GM21515 (cell line): ENCODE results near the gene DOCK1.

Source experiments
- ATAC-seq: cut with Tn5 transposase; IDR thresholded peaks from one replicate; pipeline ENCODE4 v1.9.1; 2021; ENCODE audit not compliant: unreplicated experiment

Gene DOCK1

DNA sequence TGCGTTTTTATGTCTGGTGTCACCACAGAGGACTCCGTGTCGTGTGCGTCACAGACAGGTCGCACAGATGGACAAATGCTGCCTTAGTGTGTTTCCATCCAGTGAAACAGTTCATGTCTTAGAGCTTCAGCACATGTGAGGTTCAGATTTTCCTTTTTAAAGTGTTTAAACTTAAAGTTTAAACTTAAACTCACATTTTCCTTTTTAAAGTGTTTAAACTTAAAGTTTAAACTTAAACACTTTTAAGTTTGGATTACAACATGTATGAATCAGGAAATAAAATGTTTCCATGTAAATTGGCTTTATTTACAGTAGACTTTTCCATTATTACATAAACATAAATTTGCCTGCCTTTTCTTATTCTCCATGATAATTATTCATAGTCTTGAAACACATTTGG, 223.9 kb downstream of the DOCK1 start:
- ATAC-seq = no peak

DNA sequence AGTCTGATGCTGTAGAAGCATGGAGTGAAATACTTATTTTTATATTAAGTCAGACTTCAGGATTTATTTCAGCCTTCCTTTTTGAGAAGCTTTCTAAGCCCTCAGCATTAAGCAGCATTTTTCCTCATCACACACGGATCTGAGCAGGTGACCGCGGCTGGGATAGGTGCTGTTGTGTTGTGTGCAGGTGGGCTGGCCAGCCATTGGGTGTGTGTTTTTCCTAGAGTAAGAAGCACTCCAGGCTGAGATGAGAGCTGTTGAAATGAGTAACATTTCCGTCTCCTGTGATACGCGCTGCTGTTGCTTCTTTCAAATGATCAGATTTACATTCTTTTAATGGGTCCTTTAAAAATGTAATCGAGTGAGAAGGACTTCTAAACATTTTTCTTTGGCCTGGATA, 227.2 kb downstream of the DOCK1 start:
- ATAC-seq = no peak

DNA sequence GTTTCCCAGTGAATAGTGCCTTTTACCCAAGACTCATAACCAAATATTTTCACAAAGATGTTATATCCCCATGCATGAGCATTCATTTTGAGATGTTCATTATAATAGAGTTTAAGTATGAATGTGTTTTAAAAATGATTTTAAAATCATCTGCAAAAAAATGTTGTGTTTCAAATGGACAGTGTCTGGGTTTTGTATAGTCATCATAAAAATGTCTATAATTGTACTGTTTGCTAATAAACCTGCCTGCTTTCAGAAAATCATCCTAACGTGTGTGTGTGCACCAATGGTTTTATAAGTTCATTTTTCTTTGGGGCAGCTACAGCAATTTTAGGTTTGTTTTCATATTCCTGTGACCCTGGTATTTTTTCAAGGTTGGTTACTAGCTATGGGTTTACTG, 228.0 kb downstream of the DOCK1 start:
- no peak for ATAC-seq

DNA sequence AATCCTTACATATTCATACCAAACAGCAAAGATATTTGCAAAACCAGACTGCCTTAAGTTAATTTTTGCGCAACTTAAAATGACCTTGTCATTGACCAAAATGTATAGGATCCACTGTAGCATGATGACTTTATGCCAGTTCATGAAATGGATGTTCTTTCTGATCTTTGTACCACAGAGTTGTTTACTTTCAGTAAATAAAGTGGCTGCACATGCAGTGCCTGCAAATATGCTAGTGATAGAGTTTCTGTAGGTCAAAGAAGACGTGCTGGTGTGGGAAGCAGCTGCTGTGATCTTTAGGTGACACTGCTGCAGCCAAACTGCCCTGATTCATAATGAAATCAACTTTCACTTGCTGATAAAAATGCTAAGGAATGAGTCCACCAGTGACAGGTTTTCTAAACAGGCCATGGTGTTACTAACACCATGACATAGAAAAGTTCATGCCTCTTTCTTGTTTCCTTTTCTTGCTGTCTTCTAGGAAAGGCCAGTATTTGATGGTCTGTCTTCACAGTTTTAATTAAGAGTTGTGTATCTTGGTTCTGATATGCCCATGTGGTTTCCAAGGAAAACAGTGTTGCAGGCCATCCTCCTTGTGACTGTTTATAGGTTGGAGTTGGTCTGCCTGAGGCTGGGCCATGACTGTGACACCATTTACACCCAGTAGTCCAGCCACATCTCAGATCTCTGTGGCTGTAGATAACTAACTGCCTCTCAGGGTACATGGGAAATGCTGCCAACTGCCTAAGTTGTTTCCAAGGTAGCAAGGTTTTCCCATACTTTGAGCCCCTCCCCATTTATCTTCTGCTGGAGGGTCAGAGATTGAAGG, 228.7 kb downstream of the DOCK1 start:
- ATAC-seq = no peak

DNA sequence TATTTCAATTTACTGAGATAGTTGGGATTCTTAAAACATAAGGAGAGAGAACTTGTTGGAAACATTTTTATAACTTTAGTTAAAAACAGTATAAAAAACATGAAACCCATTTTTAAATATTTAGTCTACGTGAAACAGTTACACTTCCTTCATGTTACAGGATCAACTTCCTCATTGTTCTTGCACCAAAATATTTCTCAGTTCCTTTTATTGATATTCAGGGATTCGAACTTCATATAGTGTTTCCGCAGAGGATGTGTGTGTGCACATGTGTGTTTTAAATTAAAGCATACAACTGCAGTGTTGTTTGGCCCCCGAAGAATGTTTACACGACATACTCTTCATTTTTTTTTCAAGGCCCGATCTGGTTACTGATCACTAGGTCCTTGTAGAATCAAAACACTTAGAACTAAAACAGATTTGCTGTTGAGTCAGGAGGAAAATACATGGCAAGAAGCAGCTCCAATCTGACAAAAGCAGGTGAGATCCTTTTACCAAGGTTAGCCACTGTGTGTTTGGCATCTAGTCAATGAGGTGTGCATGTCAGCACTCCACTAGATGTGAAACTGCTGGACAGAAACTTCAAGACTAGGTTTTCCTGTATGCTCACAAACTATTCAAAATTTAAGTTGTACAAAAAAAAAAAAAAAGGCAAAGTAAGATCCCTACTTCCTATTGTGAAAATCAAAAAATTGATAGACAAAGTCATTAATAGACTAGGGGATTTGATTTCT, 230.8 kb downstream of the DOCK1 start:
- ATAC-seq = no peak

DNA sequence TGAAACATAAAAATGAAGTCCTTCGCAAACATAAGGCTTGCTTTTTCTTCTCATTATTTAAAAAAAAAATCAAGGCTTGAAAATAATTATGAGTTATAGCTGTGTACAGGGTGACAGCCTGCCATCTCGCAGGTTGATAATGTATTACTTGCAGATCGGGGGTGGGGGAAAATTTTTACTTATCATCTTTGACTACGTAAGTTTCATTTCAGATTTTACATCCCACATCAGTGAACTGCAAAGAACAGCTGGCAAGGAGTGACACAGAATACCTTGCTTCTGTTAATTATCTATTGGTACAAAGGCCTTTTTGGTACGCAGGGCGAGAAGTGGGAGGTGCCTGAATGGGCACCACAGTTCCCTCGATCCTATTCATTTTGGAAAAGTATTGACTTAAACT, 232.2 kb downstream of the DOCK1 start:
- ATAC-seq = no peak

DNA sequence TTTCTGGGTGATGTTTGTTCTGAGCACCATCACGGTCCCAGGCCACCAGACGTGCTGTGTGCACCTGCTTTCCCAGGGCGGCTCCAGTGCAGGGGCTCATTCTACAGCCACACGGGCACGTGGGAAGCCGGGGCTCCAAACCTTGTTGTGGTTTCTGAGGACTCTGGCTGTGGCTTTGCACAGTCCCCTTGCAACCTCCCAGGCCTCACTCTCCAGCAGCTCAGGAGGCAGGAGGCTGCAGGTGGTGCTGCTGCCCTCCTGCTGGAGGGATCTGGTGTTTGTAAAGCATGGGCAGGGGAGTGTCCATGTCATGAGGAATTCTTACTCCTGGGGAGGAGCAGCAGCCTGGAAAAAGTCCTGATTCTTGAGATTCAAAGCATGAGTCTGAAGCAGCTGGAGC, 236.9 kb downstream of the DOCK1 start:
- ATAC-seq = no peak

DNA sequence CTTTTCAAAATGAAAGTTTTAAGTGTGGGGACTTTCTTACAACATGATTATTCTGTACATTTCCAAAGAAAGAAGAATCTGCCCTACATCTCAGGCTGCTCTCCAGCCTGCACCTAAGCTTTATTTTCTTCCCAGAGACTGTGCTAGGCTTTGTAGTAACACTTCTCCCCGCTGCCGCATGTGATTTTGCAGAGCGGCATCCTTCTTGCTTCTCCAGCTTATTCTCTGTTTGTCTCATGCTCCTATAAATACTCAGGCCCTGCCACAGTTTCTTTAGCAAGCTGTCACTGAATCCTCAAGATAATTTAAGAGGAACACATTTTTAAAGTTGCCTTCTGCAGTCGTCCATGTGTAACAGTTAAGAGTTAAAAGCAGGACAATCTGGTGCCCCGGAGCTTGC, 237.6 kb downstream of the DOCK1 start:
- no peak for ATAC-seq

DNA sequence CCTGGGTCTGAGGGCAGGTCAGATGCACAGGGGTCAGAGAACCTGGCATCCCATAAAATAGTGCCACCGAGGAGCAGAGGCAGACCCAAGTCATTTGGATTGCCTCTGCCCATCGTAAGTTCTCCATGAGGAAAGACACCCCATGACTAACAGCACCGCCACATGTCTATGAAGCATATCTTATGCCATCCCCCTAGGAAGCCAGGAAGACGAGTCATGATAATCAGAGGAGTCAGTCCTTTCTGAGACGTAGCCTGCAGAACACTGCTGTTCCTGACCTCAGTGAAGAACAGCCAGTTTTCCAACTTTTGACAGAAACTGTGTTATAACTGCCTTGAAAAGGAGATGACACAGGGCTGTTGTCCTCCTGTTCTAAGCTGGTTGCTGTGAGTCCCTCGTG, 239.9 kb downstream of the DOCK1 start:
- no peak for ATAC-seq

DNA sequence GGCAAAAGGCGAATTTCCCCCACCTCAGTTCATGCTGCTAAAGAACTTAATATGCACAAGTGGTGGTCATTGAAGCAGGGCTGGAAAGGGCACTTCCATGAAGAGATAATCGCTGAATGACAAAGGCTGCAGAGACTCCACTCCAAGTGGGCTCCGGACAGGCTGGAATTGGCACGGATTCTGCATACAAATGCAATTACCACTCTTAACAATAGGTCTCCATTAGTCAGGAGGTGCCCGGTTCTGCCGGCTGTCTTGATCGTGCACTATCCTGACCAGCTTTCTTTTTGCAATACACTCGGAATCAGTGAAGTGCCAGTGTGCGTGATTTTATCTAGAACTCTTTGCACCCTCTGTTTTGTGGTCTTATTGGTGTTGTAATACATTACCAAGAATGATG, 241.4 kb downstream of the DOCK1 start:
- no peak for ATAC-seq

DNA sequence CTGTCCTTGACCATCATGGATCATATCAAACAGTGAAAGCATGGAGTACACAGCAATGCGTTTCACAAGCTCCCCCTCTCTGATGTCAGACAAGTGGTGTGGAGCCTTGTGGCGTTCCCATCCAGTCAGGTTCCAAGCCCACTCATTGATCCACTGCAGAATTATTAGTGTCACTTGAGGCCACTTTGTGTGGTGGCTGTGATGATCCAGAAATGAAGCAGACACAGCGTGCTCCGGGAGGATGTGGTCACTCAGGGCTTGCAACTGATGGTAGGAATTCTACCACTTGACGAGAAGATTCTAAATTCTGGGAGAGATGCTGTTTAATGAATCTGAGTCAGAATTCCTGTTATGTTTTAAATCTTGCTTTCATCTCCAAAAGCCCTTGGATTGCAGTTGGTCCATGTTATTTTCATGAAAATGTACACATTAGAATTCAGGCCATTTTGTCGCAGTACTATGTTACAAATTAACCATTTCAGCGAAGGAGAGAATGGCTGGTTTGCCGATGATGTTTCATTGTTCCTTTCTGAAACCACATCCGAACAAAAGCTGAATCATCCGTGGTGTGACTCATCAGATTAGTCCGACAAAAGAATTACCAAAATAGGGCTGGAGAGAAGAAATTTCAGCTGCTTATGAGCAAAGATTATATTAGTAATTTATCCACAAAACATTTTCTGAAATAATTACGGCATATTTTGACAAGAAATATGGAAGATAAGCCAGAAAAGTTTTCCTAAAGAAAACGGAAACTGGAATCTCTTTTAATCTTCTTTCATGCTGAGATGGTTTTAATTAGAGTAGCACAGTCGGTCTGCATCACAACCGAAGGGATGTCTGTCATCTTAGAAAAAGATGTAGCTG, 243.1 kb downstream of the DOCK1 start:
- no peak for ATAC-seq

DNA sequence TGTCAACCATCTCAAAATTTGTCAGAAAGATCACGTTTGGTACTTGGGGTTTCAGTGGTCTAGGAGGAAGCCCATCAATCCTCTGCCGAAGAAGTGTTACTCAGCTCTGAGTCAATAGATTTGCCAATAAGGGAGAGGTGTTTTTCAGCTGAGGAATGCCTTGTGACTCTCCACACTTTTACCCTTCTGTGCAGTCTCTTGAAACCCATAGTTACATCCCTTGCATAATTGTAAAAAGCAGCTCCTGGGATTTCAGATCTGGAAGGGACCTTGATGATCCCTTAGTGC, 243.6 kb downstream of the DOCK1 start:
- ATAC-seq = no peak

DNA sequence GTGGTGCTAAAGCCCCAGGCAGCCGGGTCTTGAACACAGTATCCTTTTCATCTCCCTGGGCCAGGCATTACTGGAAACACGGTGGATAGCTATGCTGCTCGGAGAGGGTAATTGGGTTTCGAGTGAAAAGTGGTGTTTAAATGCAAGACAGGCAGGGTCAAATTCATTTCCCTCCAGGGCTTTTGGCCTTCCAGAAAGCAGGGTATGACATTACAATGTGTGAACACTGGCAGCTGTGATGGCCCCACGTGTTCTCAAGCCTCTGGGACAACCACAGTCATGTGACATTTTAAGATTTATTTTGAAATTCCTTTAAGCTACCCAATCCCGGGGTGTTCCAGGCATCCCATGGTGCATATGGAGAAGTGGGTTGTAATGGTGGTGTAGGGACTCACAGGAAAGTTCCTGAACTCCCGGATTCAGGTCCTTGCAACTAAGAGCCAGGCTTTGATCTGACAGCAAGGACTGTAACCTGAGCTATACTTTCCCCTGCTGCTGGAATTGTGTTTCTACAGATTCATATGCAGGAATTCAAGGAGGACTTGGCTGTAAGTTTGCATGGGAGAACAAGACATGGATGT, 244.4 kb downstream of the DOCK1 start:
- ATAC-seq = no peak

DNA sequence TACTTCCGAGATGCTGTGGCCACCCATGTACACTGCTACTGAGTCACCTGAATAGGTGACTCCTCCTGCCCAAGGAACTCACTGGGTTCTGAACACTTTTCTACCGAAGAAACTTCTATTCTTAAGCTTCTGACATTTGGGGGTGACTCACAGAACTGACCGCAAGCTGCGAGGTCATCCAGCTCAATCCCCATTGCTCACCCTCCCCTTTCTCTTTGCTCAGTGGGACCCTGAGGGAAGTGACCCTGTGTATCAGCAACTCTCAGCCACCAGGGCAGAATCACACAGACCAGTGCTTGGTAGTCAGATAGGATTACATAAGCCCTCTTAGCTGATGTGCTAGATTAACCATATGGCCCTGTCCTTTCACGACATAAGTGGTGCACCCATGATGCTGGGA, 244.9 kb downstream of the DOCK1 start:
- no peak for ATAC-seq

DNA sequence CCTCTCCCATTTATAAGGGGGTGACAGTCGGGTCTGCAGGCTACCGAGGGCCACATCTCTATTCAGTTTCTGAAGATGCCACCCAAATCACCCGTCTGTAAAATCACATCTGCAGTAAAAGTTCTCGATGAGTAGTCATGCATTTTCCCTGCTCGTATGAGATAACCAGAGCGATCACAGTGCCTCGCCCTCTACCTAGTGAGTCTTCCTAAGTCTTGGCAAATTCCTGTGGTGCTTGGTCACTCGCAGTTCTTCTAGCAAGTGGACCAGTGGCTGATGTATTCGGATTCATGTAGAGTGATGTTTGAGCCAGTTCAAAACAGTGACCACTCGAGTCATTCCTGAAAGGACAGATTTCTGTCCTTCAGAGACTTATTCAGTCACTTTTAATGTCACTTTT, 246.3 kb downstream of the DOCK1 start:
- no peak for ATAC-seq

DNA sequence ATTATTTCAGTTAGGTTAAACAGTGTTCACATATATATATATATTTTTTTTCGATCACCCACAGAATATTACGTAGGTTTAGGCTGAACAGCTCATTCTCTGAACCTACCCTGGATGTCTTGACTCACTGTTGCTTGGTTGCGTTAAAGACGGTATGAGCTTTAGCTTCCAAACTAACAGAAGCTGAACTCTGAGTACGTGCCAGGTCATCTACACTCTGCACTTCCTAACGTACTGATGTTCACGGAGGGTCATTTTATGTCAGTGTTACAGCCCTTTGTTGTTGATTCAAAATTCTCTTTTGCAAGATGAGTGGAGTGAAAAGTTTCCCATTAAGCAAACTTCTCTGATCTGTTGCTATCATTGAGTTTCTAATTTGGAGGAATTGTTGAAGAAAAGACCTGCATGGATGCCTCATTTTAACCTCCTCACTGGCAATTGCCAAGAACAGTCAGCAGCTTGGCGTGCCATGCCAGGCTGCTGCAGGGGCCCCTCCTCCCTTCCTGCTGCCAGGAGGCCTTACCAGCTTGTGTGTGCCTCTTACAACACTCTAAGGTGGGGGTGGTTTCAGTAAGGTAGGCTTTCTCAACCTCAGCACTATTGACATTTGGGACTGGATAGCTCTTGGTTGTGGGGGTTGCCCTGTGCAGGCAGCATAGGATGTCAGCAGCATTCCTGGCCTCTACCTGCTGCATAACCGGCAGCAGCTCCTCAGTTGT, 246.9 kb downstream of the DOCK1 start:
- no peak for ATAC-seq

DNA sequence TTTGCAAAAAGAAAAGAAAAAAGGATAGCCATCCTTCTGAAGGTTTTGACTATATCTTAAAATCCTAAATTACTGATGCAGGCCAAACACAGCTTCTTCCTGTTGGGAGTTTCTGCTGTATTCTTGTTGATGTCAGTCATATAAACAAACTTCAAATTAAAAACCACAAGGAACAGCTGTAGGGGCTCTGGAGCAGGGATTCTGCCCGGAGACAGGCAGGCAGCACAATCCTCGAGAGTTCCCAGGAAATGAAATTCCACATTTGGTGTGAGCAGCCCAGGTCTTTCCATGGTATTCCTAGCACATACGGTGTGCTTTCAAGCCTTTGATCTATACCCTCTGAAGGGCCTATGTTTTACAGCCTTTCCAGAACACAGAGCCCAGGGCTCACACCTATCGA, 248.0 kb downstream of the DOCK1 start:
- no peak for ATAC-seq

DNA sequence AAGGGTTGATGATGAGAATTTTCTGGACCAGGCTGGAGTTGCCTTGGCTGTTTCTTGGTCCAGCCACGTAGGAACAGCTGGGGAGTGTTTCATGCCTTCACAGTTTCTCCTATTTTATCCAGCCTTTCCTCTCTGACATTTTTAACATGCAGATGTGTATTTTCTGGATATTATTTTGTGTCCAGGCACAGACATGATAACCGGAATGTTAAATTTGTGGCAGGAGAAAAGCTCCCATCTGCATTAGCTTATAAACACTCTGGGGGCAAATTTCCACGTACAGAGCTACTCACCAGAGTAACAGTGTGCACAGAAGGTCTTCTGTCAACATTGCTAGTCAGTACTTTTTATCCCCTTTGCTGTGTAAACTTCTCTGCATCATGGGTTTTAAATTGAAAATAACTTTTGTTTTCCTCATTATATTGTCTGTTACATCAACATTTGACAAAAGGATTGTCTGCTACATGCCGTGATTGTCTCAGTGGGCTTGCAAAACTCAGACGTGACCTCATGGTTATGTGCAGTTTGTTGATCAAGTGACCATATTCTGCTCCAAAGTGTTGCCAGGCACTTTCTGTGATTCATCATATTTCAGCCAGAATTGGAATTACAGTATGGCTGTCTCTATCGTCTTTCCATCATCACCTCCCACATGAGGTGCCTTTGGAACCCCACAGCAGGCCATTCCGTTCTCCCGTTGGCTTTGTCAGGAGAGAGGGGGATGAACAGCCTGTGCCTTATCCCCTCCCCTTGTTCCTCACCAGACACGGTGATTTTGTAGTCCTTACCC, 249.8 kb downstream of the DOCK1 start:
- no peak for ATAC-seq

DNA sequence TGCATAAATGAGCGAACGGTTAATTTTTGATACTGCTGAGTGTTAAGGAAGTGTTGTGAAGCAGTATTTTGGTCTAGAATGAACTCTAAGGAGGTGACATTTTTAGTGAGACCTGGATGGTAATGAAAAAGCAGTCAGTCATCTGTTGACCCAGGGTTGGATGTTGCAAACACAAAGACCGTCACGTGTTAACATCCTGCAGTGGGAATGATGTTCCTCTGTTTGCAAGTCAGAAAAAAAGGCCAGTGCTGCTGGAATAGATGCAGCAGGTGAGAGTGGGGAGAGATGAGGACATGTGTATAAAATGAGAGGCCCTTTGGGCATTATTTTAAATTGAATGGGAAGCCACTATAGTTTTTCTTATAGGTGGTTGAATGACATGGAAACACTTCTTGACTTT, 251.9 kb downstream of the DOCK1 start:
- ATAC-seq = no peak
